Mesenchymal stem cell (in vitro differentiated cells and primary cell): ENCODE measurements around the gene NAB2.

Source experiments
- DNase-seq: peaks from one replicate; pipeline ENCODE4 v3.0.0-alpha.2; 2013
- H2AFZ ChIP-seq: one replicate; pipeline ENCODE4 v1.6.1; 2013; ENCODE audit warnings: low read depth, mild to moderate bottlenecking, control low read depth, inconsistent platforms, low read length, moderate library complexity
- H2AK5ac ChIP-seq: 2 replicates; pipeline ENCODE4 v1.6.1; 2013; ENCODE audit warnings: low read length, moderate library complexity, mild to moderate bottlenecking, inconsistent platforms; ENCODE audit not compliant: severe bottlenecking
- H2BK120ac ChIP-seq: one replicate; pipeline ENCODE4 v1.6.1; 2013; ENCODE audit warnings: low read depth, mild to moderate bottlenecking, inconsistent platforms, low read length, moderate library complexity
- H2BK12ac ChIP-seq, 2 experiments: one replicate each; pipeline ENCODE4 v1.6.1; 2013; ENCODE audit warnings: inconsistent platforms in 2 of 2, low read length in 2 of 2, mild to moderate bottlenecking in 2 of 2, moderate library complexity in 2 of 2, control low read depth in 1 of 2
- H2BK15ac ChIP-seq: one replicate; pipeline ENCODE4 v1.6.1; 2013; ENCODE audit warnings: mild to moderate bottlenecking, low read depth, inconsistent platforms; ENCODE audit not compliant: poor library complexity, severe bottlenecking
- H2BK5ac ChIP-seq: 2 replicates; pipeline ENCODE4 v1.6.1; 2013; ENCODE audit warnings: low read depth, mild to moderate bottlenecking, low read length, control low read depth, inconsistent platforms; ENCODE audit not compliant: poor library complexity, severe bottlenecking
- H3K14ac ChIP-seq, 2 experiments: one replicate each; pipeline ENCODE4 v1.6.1; 2013; ENCODE audit warnings: inconsistent platforms in 2 of 2, low read length in 2 of 2, control low read depth in 1 of 2, mild to moderate bottlenecking in 1 of 2, moderate library complexity in 1 of 2
- H3K18ac ChIP-seq, 2 experiments: one replicate each; pipeline ENCODE4 v1.6.1; 2013; ENCODE audit warnings: inconsistent platforms in 2 of 2, low read length in 2 of 2, control low read depth in 1 of 2, low read depth in 1 of 2, mild to moderate bottlenecking in 1 of 2
- H3K23ac ChIP-seq, 2 experiments: one replicate each; pipeline ENCODE4 v1.6.1; 2013; ENCODE audit warnings: inconsistent platforms in 2 of 2, low read length in 2 of 2, mild to moderate bottlenecking in 2 of 2, moderate library complexity in 2 of 2, control low read depth in 1 of 2
- H3K27ac ChIP-seq: 2 replicates; pipeline ENCODE4 v1.5.1; 2013; ENCODE audit warnings: mild to moderate bottlenecking, moderate library complexity, low read length, control low read depth, inconsistent platforms; ENCODE audit not compliant: poor library complexity, severe bottlenecking
- H3K27me3 ChIP-seq, 2 experiments: 2 replicates each; pipeline versions ENCODE4 v1.6.1 to v1.7.0; 2013; ENCODE audit warnings: low read length in 2 of 2, mild to moderate bottlenecking in 2 of 2, moderate library complexity in 2 of 2, control low read depth in 1 of 2, inconsistent platforms in 1 of 2; ENCODE audit not compliant: control insufficient read depth in 1 of 2, insufficient read depth in 1 of 2
- H3K36me3 ChIP-seq, 2 experiments: 2 replicates each; pipeline versions ENCODE4 v1.6.1 to v1.7.0; 2013; ENCODE audit warnings: low read length in 2 of 2, control low read depth in 1 of 2, inconsistent platforms in 1 of 2, low read depth in 1 of 2, mild to moderate bottlenecking in 1 of 2; ENCODE audit not compliant: insufficient read depth in 2 of 2, control insufficient read depth in 1 of 2
- H3K4ac ChIP-seq, 2 experiments: one replicate each; pipeline ENCODE4 v1.6.1; 2013; ENCODE audit warnings: inconsistent platforms in 2 of 2, low read length in 2 of 2, mild to moderate bottlenecking in 2 of 2, moderate library complexity in 2 of 2, control low read depth in 1 of 2, low read depth in 1 of 2
- H3K4me1 ChIP-seq: 2 replicates; pipeline ENCODE4 v1.6.1; 2013; ENCODE audit warnings: low read depth, low read length, control low read depth; ENCODE audit not compliant: control insufficient read depth, insufficient read depth
- H3K4me2 ChIP-seq: 2 replicates; pipeline ENCODE4 v1.6.1; 2013; ENCODE audit warnings: low read length, mild to moderate bottlenecking, inconsistent platforms; ENCODE audit not compliant: poor library complexity, severe bottlenecking
- H3K4me3 ChIP-seq, 2 experiments: 2 replicates each; pipeline versions ENCODE4 v1.5.1 to v1.7.0; 2013; ENCODE audit warnings: low read length in 2 of 2, mild to moderate bottlenecking in 2 of 2, control low read depth in 1 of 2, low read depth in 1 of 2; ENCODE audit not compliant: insufficient read depth in 1 of 2
- H3K79me1 ChIP-seq: replicated peaks from 2 replicates; pipeline ENCODE4 v1.6.1; 2013; ENCODE audit warnings: mild to moderate bottlenecking, control low read depth, low read length, inconsistent platforms; ENCODE audit not compliant: poor library complexity, severe bottlenecking
- H3K9ac ChIP-seq: 2 replicates; pipeline ENCODE4 v1.7.0; 2013; ENCODE audit warnings: mild to moderate bottlenecking, low read length, moderate library complexity
- H3K9me3 ChIP-seq: 2 replicates; pipeline ENCODE4 v1.7.0; 2013; ENCODE audit warnings: mild to moderate bottlenecking, low read length; ENCODE audit not compliant: control insufficient read depth
- H4K8ac ChIP-seq: one replicate; pipeline ENCODE4 v1.6.1; 2013; ENCODE audit warnings: inconsistent platforms, mild to moderate bottlenecking, low read length, moderate library complexity
- H4K91ac ChIP-seq: one replicate; pipeline ENCODE4 v1.6.1; 2013; ENCODE audit warnings: mild to moderate bottlenecking, low read length, inconsistent platforms
- WGBS: methylation state at CpG from one replicate; pipeline ENCODE4 v1.1.7; 2013; ENCODE audit warnings: mixed read lengths; 5-methylcytosine and 5-hydroxymethylcytosine counted together

The NAB2 gene

DNA sequence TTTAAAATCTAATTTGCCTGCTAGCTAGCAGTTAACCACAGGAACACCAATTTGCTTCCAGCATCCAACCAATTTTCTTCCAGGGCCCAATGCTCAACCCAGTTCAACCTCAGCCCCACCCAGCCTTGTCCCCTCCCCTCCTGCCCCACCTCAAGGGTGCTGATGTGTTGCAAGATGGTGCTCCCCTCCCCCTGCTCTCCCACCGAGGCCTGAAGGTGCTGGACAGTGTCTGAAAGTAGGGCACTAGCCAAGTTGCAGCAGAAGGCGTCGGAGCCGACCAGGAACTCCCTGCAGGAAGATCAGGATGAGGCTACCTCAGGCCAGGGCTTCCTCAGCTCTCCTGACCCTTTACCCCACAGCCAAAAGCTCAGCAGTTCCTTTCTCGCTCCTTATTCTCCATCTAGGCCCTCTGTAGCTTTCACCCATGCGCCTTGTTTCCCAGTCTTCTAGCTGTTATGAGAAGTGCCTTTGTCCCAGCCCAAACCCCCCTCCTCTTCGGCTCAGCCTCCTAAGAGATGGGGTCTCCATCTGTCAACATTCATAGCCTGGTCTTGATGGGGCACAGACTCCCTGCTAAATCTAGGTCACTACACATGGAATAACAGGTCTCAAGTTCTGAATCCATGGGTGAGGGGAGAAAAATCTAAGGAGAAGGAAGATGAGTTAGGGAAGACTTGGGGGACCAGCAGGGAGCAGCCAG is 18.7 kb downstream of the NAB2 start:
- Histone ChIP-seq H2BK120ac (no peak overlapping the region), H3K23ac (no peak overlapping the region), H2AK5ac (no peak overlapping the region), H2BK12ac (no peak overlapping the region), H4K91ac (no peak overlapping the region), H3K4ac (no peak overlapping the region), H3K36me3 (peaks cover 37 to 51% of the 10 kb centered on the region in 2 experiments), H3K4me3 (peak overlapping the region in 1 of 2 experiments; percentile 46), H3K4me2 (no peak overlapping the region), H3K27ac (no peak overlapping the region), H3K18ac (no peak overlapping the region), H3K9me3 (no peaks in the 10 kb centered on the region), H3K79me1 (peaks cover 18% of the 10 kb centered on the region), H3K4me1 (peaks cover 23% of the 10 kb centered on the region), H2BK15ac (peak overlapping the region; percentile 65), H3K9ac (peak overlapping the region; percentile 54), H3K27me3 (no peaks in the 10 kb centered on the region), H2AFZ (no peak overlapping the region), H3K14ac (no peak overlapping the region), H4K8ac (no peak overlapping the region), H2BK5ac (no peak overlapping the region)
- 91% methylated on average over 7 of the region's 7 CpGs for WGBS
- no peak for DNase-seq

DNA sequence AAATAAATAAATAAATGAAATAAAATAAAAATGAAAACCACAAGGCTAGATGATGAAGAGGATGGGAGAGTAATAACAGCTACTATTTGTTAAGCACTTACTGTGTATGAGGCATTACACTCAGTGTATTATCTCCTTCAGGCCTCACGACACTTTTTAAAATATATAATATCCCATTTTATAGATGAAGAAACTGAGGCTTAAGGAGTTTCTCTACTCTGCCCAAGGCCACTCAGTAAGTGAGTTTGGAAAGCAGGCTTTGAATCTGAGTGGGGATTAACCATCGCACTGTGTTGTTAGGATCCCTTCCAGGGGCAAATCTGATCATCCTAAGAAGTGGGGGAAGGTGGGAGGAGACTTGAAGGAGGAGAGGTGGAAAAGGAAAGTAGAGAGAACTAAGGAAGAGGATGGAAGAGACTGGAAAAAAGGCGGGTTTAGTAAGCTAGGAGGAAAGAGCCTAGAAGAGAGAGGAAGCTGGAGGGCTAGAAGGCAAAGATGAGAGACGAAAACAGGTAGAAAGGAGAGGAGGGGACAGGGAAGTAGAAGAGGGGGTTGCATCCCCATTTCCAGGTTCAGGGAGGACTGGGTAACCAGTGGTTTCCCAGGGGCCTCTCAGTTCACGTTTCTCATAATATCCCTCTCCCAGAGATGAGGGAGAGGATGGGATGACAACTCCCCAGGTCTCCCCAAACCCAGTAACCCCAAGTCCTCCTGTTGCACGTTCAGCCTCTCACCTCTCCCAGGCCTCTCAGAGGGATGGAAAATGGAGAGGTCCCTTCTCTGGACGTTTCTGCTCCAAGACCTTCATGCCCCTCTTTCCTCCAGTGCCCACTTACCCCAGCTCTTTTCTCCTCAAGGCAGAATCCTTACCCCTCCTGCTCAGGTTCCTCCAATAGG is 20.5 kb downstream of the NAB2 start:
- Histone ChIP-seq H3K23ac (no peak overlapping the region), H3K18ac (peak overlapping the region in 1 of 2 experiments; percentile 61), H3K9me3 (no peaks in the 10 kb centered on the region), H2AK5ac (peak overlapping the region; percentile 24), H2BK5ac (no peak overlapping the region), H3K79me1 (peaks cover 18% of the 10 kb centered on the region), H2AFZ (no peak overlapping the region), H4K91ac (no peak overlapping the region), H3K4me3 (peak overlapping the region in 1 of 2 experiments; percentile 98), H3K4ac (peak overlapping the region; percentile 6 to 13), H3K14ac (no peak overlapping the region), H2BK15ac (peak overlapping the region; percentile 17), H3K4me1 (peaks cover 21% of the 10 kb centered on the region), H3K36me3 (peaks cover 31 to 41% of the 10 kb centered on the region in 2 experiments), H3K4me2 (peak overlapping the region; percentile 93), H3K27me3 (no peaks in the 10 kb centered on the region), H3K9ac (peak overlapping the region; percentile 97), H2BK12ac (peak overlapping the region in 1 of 2 experiments; percentile 29), H3K27ac (peak overlapping the region; percentile 12), H4K8ac (no peak overlapping the region), H2BK120ac (no peak overlapping the region)
- WGBS, result 72% methylated on average over 5 of the region's 7 CpGs
- no peak for DNase-seq

DNA sequence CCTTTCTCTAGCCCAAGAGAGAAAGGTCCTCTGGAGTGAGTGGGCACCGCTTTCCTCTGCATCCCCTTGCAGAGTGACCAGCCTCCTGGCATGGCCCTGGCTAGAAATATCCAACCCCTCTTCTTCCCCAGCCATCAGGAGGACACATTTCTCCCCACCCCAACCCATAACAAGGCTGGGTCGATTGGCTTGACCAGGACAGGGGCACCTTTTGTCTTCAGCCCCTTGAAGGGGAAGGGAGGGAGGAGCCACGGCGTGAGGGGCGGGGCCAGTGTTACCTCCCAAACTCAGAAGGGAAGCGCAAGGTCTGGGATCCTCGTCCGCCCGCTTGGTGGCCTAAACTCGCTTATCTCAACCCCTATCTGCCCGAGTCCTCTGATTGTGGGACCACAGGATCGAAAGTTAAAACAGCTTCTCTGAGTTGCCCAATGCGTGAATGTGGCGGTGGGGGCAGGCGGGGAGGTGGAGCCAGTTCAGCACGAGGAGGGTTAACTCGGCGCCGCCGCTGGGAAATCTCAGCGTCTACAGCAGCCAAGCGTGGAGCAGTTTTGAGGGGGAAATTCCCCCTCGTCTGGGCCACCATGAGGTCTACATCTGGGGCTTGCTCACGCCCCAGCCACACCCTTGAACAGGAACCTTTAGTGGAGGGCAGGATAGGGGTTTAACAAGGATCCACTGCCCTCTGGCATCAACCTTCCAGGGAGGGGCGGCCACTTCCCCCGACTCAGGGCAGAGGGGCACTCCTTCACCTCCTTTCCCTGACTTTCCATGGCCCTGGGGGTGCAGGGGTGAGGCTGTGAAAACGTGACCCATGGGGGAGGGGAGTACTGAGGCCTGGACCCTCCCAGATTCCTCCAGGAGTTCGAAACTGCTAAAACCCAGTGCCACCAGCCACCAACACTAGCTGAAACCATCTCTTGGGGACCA is 21.5 kb downstream of the NAB2 start:
- Histone ChIP-seq H2BK12ac (peak overlapping the region; percentile 96 to 97), H3K14ac (peak overlapping the region; percentile 76 to 100), H3K27ac (peak overlapping the region; percentile 93), H3K9ac (peak overlapping the region; percentile 97), H2BK5ac (no peak overlapping the region), H3K23ac (peak overlapping the region; percentile 83 to 94), H4K8ac (peak overlapping the region; percentile 99), H3K79me1 (peaks cover 17% of the 10 kb centered on the region), H3K4me2 (peak overlapping the region; percentile 93), H2BK120ac (peak overlapping the region; percentile 99), H3K4ac (peak overlapping the region; percentile 99 to 100), H2BK15ac (peak overlapping the region; percentile 90), H3K4me3 (peak overlapping the region; percentile 72 to 98), H3K27me3 (no peaks in the 10 kb centered on the region), H3K9me3 (no peaks in the 10 kb centered on the region), H2AK5ac (peak overlapping the region; percentile 80), H4K91ac (peak overlapping the region; percentile 100), H3K4me1 (peaks cover 19% of the 10 kb centered on the region), H3K36me3 (peaks cover 22 to 32% of the 10 kb centered on the region in 2 experiments), H2AFZ (no peak overlapping the region), H3K18ac (peak overlapping the region; percentile 98 to 99)
- 7% methylated on average over 21 of the region's 28 CpGs for WGBS
- peak; percentile 86 for DNase-seq
